ENCODE results near the gene TM4SF20. TPM values are rescaled to one million over a fixed set of nuclear protein-coding genes. Genes with fewer than 3 reads are reported as not detected.

TM4SF20 gene
- polyA plus RNA-seq, 3 donors, result not detected

DNA sequence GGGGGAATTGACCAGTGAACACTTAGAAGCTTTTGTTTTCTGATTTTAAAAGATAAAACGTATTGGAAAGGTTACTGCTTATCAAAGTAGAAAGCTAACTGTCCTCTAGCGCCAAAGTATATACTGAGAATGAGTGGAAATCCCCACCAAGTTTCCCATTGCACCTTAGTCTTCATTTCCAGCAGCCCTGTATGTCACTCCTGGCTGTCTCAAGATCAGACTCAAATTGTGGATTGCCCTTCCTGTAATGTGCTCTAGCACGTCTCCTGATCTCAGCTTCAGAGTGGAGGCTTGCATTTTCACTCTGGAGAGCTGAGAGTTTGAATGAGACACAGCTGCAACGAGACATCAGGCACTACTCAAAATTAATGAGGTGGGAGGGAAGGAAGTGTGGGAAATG is 27.5 kb downstream of the TM4SF20 start:
- H2AFZ ChIP-seq (ENCODE audit: insufficient read depth, low read depth, low read length, poor library complexity, severe bottlenecking), result no peak overlapping the region
- no CpG with 5 or more reads among the region's 4 CpGs for WGBS (ENCODE audit: insufficient coverage)
- no peaks in the 10 kb centered on the region for H3K9me3 Mint-ChIP-seq
- H3K4me1 Mint-ChIP-seq, result no peaks in the 10 kb centered on the region
- no peak overlapping the region for H3K4me2 ChIP-seq (replicated peaks; ENCODE audit: extremely low read depth, low read length, poor library complexity, severe bottlenecking)
- no peaks in the 10 kb centered on the region for H3K4me1 ChIP-seq (ENCODE audit: control insufficient read depth in 1 of 2, insufficient read depth in 2 of 2, low read length in 2 of 2)
- H3K27ac ChIP-seq (ENCODE audit: low read depth in 1 of 2, low read length in 2 of 2), result no peak overlapping the region
- peaks cover 53 to 61% of the 10 kb centered on the region in 2 donors for H3K36me3 Mint-ChIP-seq
- peak overlapping the region in 3 of 7 donors; percentile 1 to 67 (median 40) for H3K27ac Mint-ChIP-seq
- H3K36me3 ChIP-seq (replicated peaks in 1 of 2; ENCODE audit: control insufficient read depth in 1 of 2, insufficient read depth in 2 of 2, low read length in 2 of 2), result peaks cover 35 to 67% of the 10 kb centered on the region in 2 donors
- TF ChIP-seq, protein P1, sequence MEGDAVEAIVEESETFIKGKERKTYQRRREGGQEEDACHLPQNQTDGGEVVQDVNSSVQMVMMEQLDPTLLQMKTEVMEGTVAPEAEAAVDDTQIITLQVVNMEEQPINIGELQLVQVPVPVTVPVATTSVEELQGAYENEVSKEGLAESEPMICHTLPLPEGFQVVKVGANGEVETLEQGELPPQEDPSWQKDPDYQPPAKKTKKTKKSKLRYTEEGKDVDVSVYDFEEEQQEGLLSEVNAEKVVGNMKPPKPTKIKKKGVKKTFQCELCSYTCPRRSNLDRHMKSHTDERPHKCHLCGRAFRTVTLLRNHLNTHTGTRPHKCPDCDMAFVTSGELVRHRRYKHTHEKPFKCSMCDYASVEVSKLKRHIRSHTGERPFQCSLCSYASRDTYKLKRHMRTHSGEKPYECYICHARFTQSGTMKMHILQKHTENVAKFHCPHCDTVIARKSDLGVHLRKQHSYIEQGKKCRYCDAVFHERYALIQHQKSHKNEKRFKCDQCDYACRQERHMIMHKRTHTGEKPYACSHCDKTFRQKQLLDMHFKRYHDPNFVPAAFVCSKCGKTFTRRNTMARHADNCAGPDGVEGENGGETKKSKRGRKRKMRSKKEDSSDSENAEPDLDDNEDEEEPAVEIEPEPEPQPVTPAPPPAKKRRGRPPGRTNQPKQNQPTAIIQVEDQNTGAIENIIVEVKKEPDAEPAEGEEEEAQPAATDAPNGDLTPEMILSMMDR (IDR thresholded peaks at IDR 0.05), result no peak
- no peak overlapping the region for H3K4me3 Mint-ChIP-seq
- no peaks in the 10 kb centered on the region for H4K20me1 ChIP-seq (ENCODE audit: insufficient read depth, low read length)
- no peaks in the 10 kb centered on the region for H3K9me3 ChIP-seq (replicated peaks in 1 of 2; ENCODE audit: control insufficient read depth in 1 of 2, insufficient read depth in 1 of 2, low read length in 2 of 2)
- intact Hi-C loops (cut with micrococcal nuclease), result no loop called here
- DNase-seq, result no peak
- H3K9ac ChIP-seq (ENCODE audit: insufficient read depth, low read length, poor library complexity, severe bottlenecking), result no peak overlapping the region
- no peaks in the 10 kb centered on the region for H3K79me2 ChIP-seq (ENCODE audit: insufficient read depth, low read length)
- H3K27me3 Mint-ChIP-seq (ENCODE audit: low read depth in 3 of 3), result peaks cover 0 to 1% (median 0%) of the 10 kb centered on the region in 3 donors
- no peak overlapping the region for H3K4me3 ChIP-seq (replicated peaks in 1 of 3; ENCODE audit: low read depth in 2 of 3, low read length in 3 of 3)
- no peaks in the 10 kb centered on the region for H3K27me3 ChIP-seq (ENCODE audit: control insufficient read depth in 2 of 2, insufficient read depth in 2 of 2, low read length in 2 of 2)

DNA sequence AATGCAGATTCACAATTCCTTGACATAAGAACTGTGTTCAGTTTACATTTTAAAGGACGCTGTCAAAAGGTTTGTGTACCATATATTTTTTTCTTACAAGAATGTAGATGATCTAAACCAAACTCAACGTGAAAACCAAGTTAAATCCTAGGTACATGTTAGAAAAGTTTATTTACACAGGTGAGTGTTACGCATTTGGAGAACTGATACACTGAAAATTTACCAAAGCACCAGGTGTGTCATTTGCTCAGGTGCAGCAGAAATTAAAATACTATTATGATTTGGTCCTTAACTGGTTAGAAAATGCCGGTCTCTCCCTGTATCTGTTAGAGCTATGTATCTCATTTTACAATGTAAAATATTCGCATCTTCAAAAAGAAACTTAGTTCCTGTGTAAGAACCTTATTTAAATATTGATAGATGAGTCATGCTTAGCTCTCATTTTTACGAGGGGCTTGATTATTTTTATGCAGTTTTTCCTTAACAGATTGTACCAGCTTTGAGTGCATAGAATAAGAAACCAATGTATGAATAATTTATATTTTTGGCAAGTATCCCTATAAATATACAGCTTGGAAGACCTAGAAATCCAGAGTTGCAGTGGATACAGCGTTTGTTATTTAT is 29.0 kb downstream of the TM4SF20 start:
- no peaks in the 10 kb centered on the region for H3K9me3 ChIP-seq (replicated peaks in 1 of 2; ENCODE audit: control insufficient read depth in 1 of 2, insufficient read depth in 1 of 2, low read length in 2 of 2)
- no peak overlapping the region for H3K4me3 ChIP-seq (replicated peaks in 1 of 3; ENCODE audit: low read depth in 2 of 3, low read length in 3 of 3)
- H3K4me1 ChIP-seq (ENCODE audit: control insufficient read depth in 1 of 2, insufficient read depth in 2 of 2, low read length in 2 of 2), result no peaks in the 10 kb centered on the region
- Mint-ChIP-seq H3K9me3 (no peaks in the 10 kb centered on the region), H3K27ac (no peak overlapping the region), H3K36me3 (peaks cover 48 to 58% of the 10 kb centered on the region in 2 donors), H3K27me3 (ENCODE audit: low read depth in 3 of 3) (peaks cover 0 to 1% (median 0%) of the 10 kb centered on the region in 3 donors), H3K4me1 (no peaks in the 10 kb centered on the region), H3K4me3 (no peak overlapping the region)
- H3K27me3 ChIP-seq (ENCODE audit: control insufficient read depth in 2 of 2, insufficient read depth in 2 of 2, low read length in 2 of 2), result no peaks in the 10 kb centered on the region
- no peak overlapping the region for H3K27ac ChIP-seq (ENCODE audit: low read depth in 1 of 2, low read length in 2 of 2)
- H4K20me1 ChIP-seq (ENCODE audit: insufficient read depth, low read length), result no peaks in the 10 kb centered on the region
- intact Hi-C loops (cut with micrococcal nuclease), result no loop called here
- no CpG with 5 or more reads among the region's 7 CpGs for WGBS (ENCODE audit: insufficient coverage)
- no peak for DNase-seq
- TF ChIP-seq, protein P1 (IDR thresholded peaks at IDR 0.05), result no peak
- no peak overlapping the region for H3K4me2 ChIP-seq (replicated peaks; ENCODE audit: extremely low read depth, low read length, poor library complexity, severe bottlenecking)
- peaks cover 22 to 67% of the 10 kb centered on the region in 2 donors for H3K36me3 ChIP-seq (replicated peaks in 1 of 2; ENCODE audit: control insufficient read depth in 1 of 2, insufficient read depth in 2 of 2, low read length in 2 of 2)
- H2AFZ ChIP-seq (ENCODE audit: insufficient read depth, low read depth, low read length, poor library complexity, severe bottlenecking), result no peak overlapping the region
- no peaks in the 10 kb centered on the region for H3K79me2 ChIP-seq (ENCODE audit: insufficient read depth, low read length)
- no peak overlapping the region for H3K9ac ChIP-seq (ENCODE audit: insufficient read depth, low read length, poor library complexity, severe bottlenecking)
